Small intestine (tissue), 7 donors: ENCODE measurements around the gene MYL4. TPM values are rescaled to one million over a fixed set of nuclear protein-coding genes. Genes with fewer than 3 reads are reported as not detected.
A peak's percentile ranks its signal among the peaks of the same experiment; 100 is the strongest.

ENCODE experiments used
- DNase-seq, 2 donors: peaks; one replicate each; pipeline versions ENCODE4 v3.0.0 to v3.0.0-alpha.2; 2013
- FAIRE-seq: peaks from 2 replicates; lab custom pipeline; 2012; peaks lifted over from hg19 to GRCh38; lab: Jason Lieb, UNC
- H3K27ac ChIP-seq, 3 donors: one replicate each; pipeline ENCODE4 v1.5.1; 2013; ENCODE audit warnings: low read length in 2 of 3, mild to moderate bottlenecking in 2 of 3, control low read depth in 1 of 3, inconsistent platforms in 1 of 3, low read depth in 1 of 3, moderate library complexity in 1 of 3
- H3K27me3 ChIP-seq, 3 donors: one replicate each; pipeline ENCODE4 v1.6.1; 2013; ENCODE audit warnings: low read length in 3 of 3, inconsistent platforms in 1 of 3; ENCODE audit not compliant: control insufficient read depth in 3 of 3, insufficient read depth in 3 of 3
- H3K36me3 ChIP-seq, 3 donors: one replicate each; pipeline ENCODE4 v1.6.1; 2013; ENCODE audit warnings: low read length in 3 of 3, inconsistent platforms in 1 of 3, low read depth in 1 of 3, mild to moderate bottlenecking in 1 of 3, moderate library complexity in 1 of 3; ENCODE audit not compliant: control insufficient read depth in 3 of 3, insufficient read depth in 2 of 3
- H3K4me1 ChIP-seq, 3 donors: one replicate each; pipeline ENCODE4 v1.6.1; 2013; ENCODE audit warnings: low read length in 2 of 3, inconsistent platforms in 1 of 3, low read depth in 1 of 3, mild to moderate bottlenecking in 1 of 3, moderate library complexity in 1 of 3; ENCODE audit not compliant: control insufficient read depth in 3 of 3, insufficient read depth in 2 of 3
- H3K4me3 ChIP-seq, 3 donors: one replicate each; pipeline ENCODE4 v1.5.1; 2013; ENCODE audit warnings: low read length in 3 of 3, control low read depth in 1 of 3, inconsistent platforms in 1 of 3, low read depth in 1 of 3, mild to moderate bottlenecking in 1 of 3, moderate library complexity in 1 of 3
- H3K9me3 ChIP-seq, 2 donors: one replicate each; pipeline ENCODE4 v1.6.1; 2013; ENCODE audit warnings: low read depth in 1 of 2, low read length in 1 of 2; ENCODE audit not compliant: control insufficient read depth in 2 of 2, insufficient read depth in 1 of 2
- WGBS, 3 donors: extraction: QIAGEN DNeasy Blood & Tissue Kit; methylation state at CpG; one replicate each; pipeline ENCODE4 v1.1.7; 2013; 5-methylcytosine and 5-hydroxymethylcytosine counted together
- polyA plus RNA-seq, 4 donors: library from polyadenylated mRNA; stranded (reverse) in 3 of 4; unstranded in 1 of 4; fragments of 200-250 nt in 3 of 4; fragments of 120-200 nt in 1 of 4; gene quantifications; one replicate each; pipeline versions ENCODE4 v1.2.1 to v1.2.3, GENCODE V29; 2013
- donor health status: healthy with polysubstance abuse.
- donor health status: control.
- donor health status: control.
- donor health status: Bipolar disorder and iron deficiency.
- donor health status: healthy.

MYL4 gene
- polyA plus RNA-seq, 4 donors = 0.31 to 5.5 TPM; not detected in 2

GRCh38 chr17:47253541-47254402, 44.6 kb downstream of the MYL4 start, which contains the start of gene ITGB3:
Gene ITGB3, plus strand, starts transcription at chr17:47253827. Its CDS starts 35 bp downstream, at chr17:47253862.
- H3K9me3 ChIP-seq = no peaks in the 10 kb centered on the region
- H3K4me3 ChIP-seq = peak within 1 kb of the TSS; percentile 36 to 64 (median 51)
- WGBS, 3 donors = 1 to 5% (median 2%) methylated on average over 64 to 112 of the region's 112 CpGs
- peaks cover 2 to 27% (median 4%) of the 10 kb centered on the region in 3 donors for H3K4me1 ChIP-seq
- H3K27ac ChIP-seq = peak within 1 kb of the TSS; percentile 27 to 91 (median 62)
- DNase-seq = peak; percentile 63 to 91
- FAIRE-seq = no peak
- no peaks in the 10 kb centered on the region for H3K36me3 ChIP-seq
- peaks cover 0 to 36% (median 0%) of the 10 kb centered on the region in 3 donors for H3K27me3 ChIP-seq

- Histone ChIP-seq H3K4me3 (peak overlapping the region; percentile 36 to 64 (median 51)), H3K27me3 (peaks cover 0 to 36% (median 0%) of the 10 kb centered on the region in 3 donors), H3K27ac (peak overlapping the region in 1 of 3 donors; percentile 91), H3K9me3 (no peaks in the 10 kb centered on the region), H3K4me1 (peaks cover 2 to 27% (median 4%) of the 10 kb centered on the region in 3 donors), H3K36me3 (no peaks in the 10 kb centered on the region)
- WGBS, 3 donors = 10 to 16% (median 14%) methylated on average over 15 of the region's 15 CpGs
- no peak for DNase-seq
- FAIRE-seq = no peak
These were observed 45.3 kb downstream of the MYL4 start for GRCh38 chr17:47254403-47254943.

- peak overlapping the region in 1 of 3 donors; percentile 32 for H3K27ac ChIP-seq
- DNase-seq (no peak), FAIRE-seq (no peak)
- no peaks in the 10 kb centered on the region for H3K36me3 ChIP-seq
- 42 to 49% (median 44%) methylated on average over 9 of the region's 9 CpGs for WGBS, 3 donors
- H3K4me1 ChIP-seq = peaks cover 2 to 11% (median 4%) of the 10 kb centered on the region in 3 donors
- no peak overlapping the region for H3K4me3 ChIP-seq
- peaks cover 0 to 36% (median 0%) of the 10 kb centered on the region in 3 donors for H3K27me3 ChIP-seq
- no peaks in the 10 kb centered on the region for H3K9me3 ChIP-seq
These were observed 48.6 kb downstream of the MYL4 start for GRCh38 chr17:47257651-47258339.

- Histone ChIP-seq H3K36me3 (no peaks in the 10 kb centered on the region), H3K27ac (no peak overlapping the region), H3K27me3 (peaks cover 0 to 3% (median 0%) of the 10 kb centered on the region in 3 donors), H3K9me3 (peaks cover 0 to 4% of the 10 kb centered on the region in 2 donors), H3K4me1 (peaks cover 0 to 15% (median 6%) of the 10 kb centered on the region in 3 donors), H3K4me3 (no peak overlapping the region)
- DNase-seq (no peak), FAIRE-seq (no peak)
- 71 to 90% (median 87%) methylated on average over 7 of the region's 7 CpGs for WGBS, 3 donors
These were observed 53.4 kb downstream of the MYL4 start for GRCh38 chr17:47262586-47262985.

- Histone ChIP-seq H3K9me3 (peaks cover 0 to 12% of the 10 kb centered on the region in 2 donors), H3K27ac (no peak overlapping the region), H3K36me3 (peaks cover 0 to 4% (median 0%) of the 10 kb centered on the region in 3 donors), H3K4me1 (peaks cover 1 to 24% (median 7%) of the 10 kb centered on the region in 3 donors), H3K4me3 (no peak overlapping the region), H3K27me3 (no peaks in the 10 kb centered on the region)
- 90 to 98% (median 95%) methylated on average over 2 of the region's 2 CpGs for WGBS, 3 donors
- FAIRE-seq (no peak), DNase-seq (no peak)
These were observed 55.0 kb downstream of the MYL4 start for GRCh38 chr17:47264166-47264565.

- peak; percentile 63 to 82 for DNase-seq
- Histone ChIP-seq H3K9me3 (peaks cover 0 to 13% of the 10 kb centered on the region in 2 donors), H3K4me1 (peaks cover 1 to 24% (median 7%) of the 10 kb centered on the region in 3 donors), H3K27ac (peak overlapping the region in 1 of 3 donors; percentile 6), H3K27me3 (no peaks in the 10 kb centered on the region), H3K36me3 (peaks cover 0 to 4% (median 0%) of the 10 kb centered on the region in 3 donors), H3K4me3 (no peak overlapping the region)
- WGBS, 3 donors = 73 to 94% (median 80%) methylated on average over 2 of the region's 2 CpGs
- no peak for FAIRE-seq
These were observed 56.9 kb downstream of the MYL4 start for GRCh38 chr17:47265983-47266541.

- 76 to 87% (median 83%) methylated on average over 6 of the region's 6 CpGs for WGBS, 3 donors
- peaks cover 0 to 4% (median 0%) of the 10 kb centered on the region in 3 donors for H3K36me3 ChIP-seq
- H3K4me1 ChIP-seq = peaks cover 1 to 24% (median 7%) of the 10 kb centered on the region in 3 donors
- peaks cover 0 to 13% of the 10 kb centered on the region in 2 donors for H3K9me3 ChIP-seq
- H3K27me3 ChIP-seq = no peaks in the 10 kb centered on the region
- no peak for FAIRE-seq
- peak overlapping the region in 2 of 3 donors; percentile 58 to 60 for H3K27ac ChIP-seq
- DNase-seq = no peak
- H3K4me3 ChIP-seq = no peak overlapping the region
These were observed 57.6 kb downstream of the MYL4 start for GRCh38 chr17:47266782-47267181.
